Chondrocyte (in vitro differentiated cells): ENCODE results near the gene OSBP. TPM values are rescaled to one million over a fixed set of nuclear protein-coding genes. Genes with fewer than 3 reads are reported as not detected.
A peak's percentile ranks its signal among the peaks of the same experiment; 100 is the strongest.
"Not testable (repeated sequence)": the region's sequence is repeated elsewhere in the genome, so short reads cannot be mapped to it uniquely, and the experiment has no call there.

Source experiments
- DNase-seq: peaks from one replicate; pipeline ENCODE4 v3.0.0; 2021; ENCODE audit warnings: mixed read lengths, low spot score
- H3K27ac Mint-ChIP-seq: one replicate; pipeline ENCODE4 v1.8.0; 2021; ENCODE audit warnings: mild to moderate bottlenecking, moderate library complexity, mixed read lengths; ENCODE audit not compliant: unreplicated experiment
- H3K27me3 Mint-ChIP-seq: 2 replicates; pipeline ENCODE4 v1.8.0; 2021; ENCODE audit warnings: low read depth, mixed read lengths
- H3K36me3 Mint-ChIP-seq: 2 replicates; pipeline ENCODE4 v1.8.0; 2021; ENCODE audit warnings: low read depth, mixed read lengths
- H3K4me1 Mint-ChIP-seq: 2 replicates; pipeline ENCODE4 v1.8.0; 2021; ENCODE audit warnings: low read depth, mild to moderate bottlenecking, mixed read lengths
- H3K4me3 Mint-ChIP-seq: one replicate; pipeline ENCODE4 v1.8.0; 2021; ENCODE audit warnings: mild to moderate bottlenecking, moderate library complexity, mixed read lengths; ENCODE audit not compliant: unreplicated experiment
- H3K9me3 Mint-ChIP-seq: 2 replicates; pipeline ENCODE4 v1.8.0; 2021; ENCODE audit warnings: low read depth, mixed read lengths
- CTCF ChIP-seq: fragments of 200-600 bp; sonication (generic); IDR thresholded peaks from 2 replicates; pipeline ENCODE4 v1.5.0; 2021; ENCODE audit warnings: antibody characterized with exemption, mild to moderate bottlenecking, moderate library complexity
- total RNA-seq: library from RNA; stranded (reverse); gene quantifications from 3 replicates; pipeline ENCODE4 v1.2.1, GENCODE V29; 2021

Gene OSBP
- total RNA-seq, 1 donor from 2014 or later = 47.3 TPM

GRCh38 chr11:59630493-59630892 lies 14.9 kb upstream of the OSBP start:
- Mint-ChIP-seq H3K9me3 (no peaks in the 10 kb centered on the region), H3K4me3 (no peak overlapping the region), H3K27me3 (no peaks in the 10 kb centered on the region), H3K36me3 (no peaks in the 10 kb centered on the region), H3K4me1 (peaks cover 14% of the 10 kb centered on the region), H3K27ac (no peak overlapping the region)
- TF ChIP-seq CTCF = no peak
- no peak for DNase-seq

GRCh38 chr11:59629996-59630395 lies 14.4 kb upstream of the OSBP start:
- Mint-ChIP-seq H3K4me1 (peaks cover 14% of the 10 kb centered on the region), H3K36me3 (no peaks in the 10 kb centered on the region), H3K9me3 (no peaks in the 10 kb centered on the region), H3K4me3 (no peak overlapping the region), H3K27me3 (no peaks in the 10 kb centered on the region), H3K27ac (no peak overlapping the region)
- no peak for TF ChIP-seq CTCF
- no peak for DNase-seq

- not testable (repeated sequence) for H3K27me3 Mint-ChIP-seq, DNase-seq, H3K9me3 Mint-ChIP-seq, H3K4me3 Mint-ChIP-seq, H3K27ac Mint-ChIP-seq, H3K36me3 Mint-ChIP-seq
- H3K4me1 Mint-ChIP-seq = peaks cover 17% of the 10 kb centered on the region
- peak; percentile 75 for TF ChIP-seq CTCF
These were observed 11.4 kb upstream of the OSBP start for GRCh38 chr11:59626969-59627368.

GRCh38 chr11:59625703-59626102 lies 10.1 kb upstream of the OSBP start:
- H3K36me3 Mint-ChIP-seq = no peaks in the 10 kb centered on the region
- H3K4me3 Mint-ChIP-seq = no peak overlapping the region
- H3K4me1 Mint-ChIP-seq = peaks cover 17% of the 10 kb centered on the region
- DNase-seq = no peak
- H3K27ac Mint-ChIP-seq = no peak overlapping the region
- no peak for TF ChIP-seq CTCF
- no peaks in the 10 kb centered on the region for H3K27me3 Mint-ChIP-seq
- no peaks in the 10 kb centered on the region for H3K9me3 Mint-ChIP-seq

GRCh38 chr11:59617876-59618275 lies 2.3 kb upstream of the OSBP start:
- TF ChIP-seq CTCF = no peak
- no peak for DNase-seq
- Mint-ChIP-seq H3K4me3 (no peak overlapping the region), H3K9me3 (no peaks in the 10 kb centered on the region), H3K36me3 (peaks cover 2% of the 10 kb centered on the region), H3K4me1 (peaks cover 26% of the 10 kb centered on the region), H3K27me3 (no peaks in the 10 kb centered on the region), H3K27ac (no peak overlapping the region)
